ENCODE data around the gene SCFD2. TPM values are rescaled to one million over a fixed set of nuclear protein-coding genes. Genes with fewer than 3 reads are reported as not detected.

Gene SCFD2
- polyA plus RNA-seq, 3 donors = 5.4 to 9.4 (median 6.7) TPM

- no peaks in the 10 kb centered on the region for H3K27me3 ChIP-seq (ENCODE audit: control insufficient read depth in 2 of 2, insufficient read depth in 2 of 2, low read length in 2 of 2)
- no peaks in the 10 kb centered on the region for H3K79me2 ChIP-seq (ENCODE audit: insufficient read depth, low read length)
- H3K9me3 ChIP-seq (replicated peaks in 1 of 2; ENCODE audit: control insufficient read depth in 1 of 2, insufficient read depth in 1 of 2, low read length in 2 of 2) = no peaks in the 10 kb centered on the region
- H3K9ac ChIP-seq (ENCODE audit: insufficient read depth, low read length, poor library complexity, severe bottlenecking) = no peak overlapping the region
- Mint-ChIP-seq H3K27ac (no peak overlapping the region), H3K4me1 (peaks cover 7% of the 10 kb centered on the region), H3K9me3 (no peaks in the 10 kb centered on the region), H3K4me3 (no peak overlapping the region), H3K36me3 (peaks cover 0 to 3% of the 10 kb centered on the region in 2 donors), H3K27me3 (ENCODE audit: low read depth in 3 of 3) (peaks cover 0 to 2% (median 0%) of the 10 kb centered on the region in 3 donors)
- no peak for TF ChIP-seq CTCF (IDR thresholded peaks at IDR 0.05)
- H2AFZ ChIP-seq (ENCODE audit: insufficient read depth, low read depth, low read length, poor library complexity, severe bottlenecking) = no peak overlapping the region
- H3K36me3 ChIP-seq (replicated peaks in 1 of 2; ENCODE audit: control insufficient read depth in 1 of 2, insufficient read depth in 2 of 2, low read length in 2 of 2) = no peaks in the 10 kb centered on the region
- intact Hi-C loops (cut with micrococcal nuclease) = no loop called here
- no peak overlapping the region for H3K4me2 ChIP-seq (replicated peaks; ENCODE audit: extremely low read depth, low read length, poor library complexity, severe bottlenecking)
- no peaks in the 10 kb centered on the region for H3K4me1 ChIP-seq (ENCODE audit: control insufficient read depth in 1 of 2, insufficient read depth in 2 of 2, low read length in 2 of 2)
- no peaks in the 10 kb centered on the region for H4K20me1 ChIP-seq (ENCODE audit: insufficient read depth, low read length)
- WGBS (ENCODE audit: insufficient coverage) = 90% methylated on average over 3 of the region's 6 CpGs
- DNase-seq = no peak
- no peak overlapping the region for H3K27ac ChIP-seq (ENCODE audit: low read depth in 1 of 2, low read length in 2 of 2)
- H3K4me3 ChIP-seq (replicated peaks in 1 of 3; ENCODE audit: low read depth in 2 of 3, low read length in 3 of 3) = no peak overlapping the region
Observed at GRCh38 chr4:53019485-53020382, 346.1 kb downstream of the SCFD2 start.

GRCh38 chr4:53018471-53018870, 347.4 kb downstream of the SCFD2 start:
- no peaks in the 10 kb centered on the region for H3K79me2 ChIP-seq (ENCODE audit: insufficient read depth, low read length)
- intact Hi-C loops (cut with micrococcal nuclease) = no loop called here

More at GRCh38 chr4:53018471-53018870, 347.4 kb downstream of the SCFD2 start:
- no peak overlapping the region for H3K27ac Mint-ChIP-seq
- H4K20me1 ChIP-seq (ENCODE audit: insufficient read depth, low read length) = no peaks in the 10 kb centered on the region
- H2AFZ ChIP-seq (ENCODE audit: insufficient read depth, low read depth, low read length, poor library complexity, severe bottlenecking) = no peak overlapping the region
- H3K4me3 ChIP-seq (replicated peaks in 1 of 3; ENCODE audit: low read depth in 2 of 3, low read length in 3 of 3) = no peak overlapping the region
- WGBS (ENCODE audit: insufficient coverage) = 100% methylated on average over 1 of the region's 3 CpGs
- H3K27ac ChIP-seq (ENCODE audit: low read depth in 1 of 2, low read length in 2 of 2) = no peak overlapping the region
- no peak overlapping the region for H3K9ac ChIP-seq (ENCODE audit: insufficient read depth, low read length, poor library complexity, severe bottlenecking)
- no peak for TF ChIP-seq CTCF (IDR thresholded peaks at IDR 0.05)
- no peaks in the 10 kb centered on the region for H3K36me3 ChIP-seq (replicated peaks in 1 of 2; ENCODE audit: control insufficient read depth in 1 of 2, insufficient read depth in 2 of 2, low read length in 2 of 2)
- H3K4me1 Mint-ChIP-seq = peaks cover 7% of the 10 kb centered on the region
- DNase-seq = no peak
- peaks cover 0 to 3% of the 10 kb centered on the region in 2 donors for H3K36me3 Mint-ChIP-seq
- H3K4me2 ChIP-seq (replicated peaks; ENCODE audit: extremely low read depth, low read length, poor library complexity, severe bottlenecking) = no peak overlapping the region
- no peaks in the 10 kb centered on the region for H3K9me3 Mint-ChIP-seq
- no peaks in the 10 kb centered on the region for H3K27me3 ChIP-seq (ENCODE audit: control insufficient read depth in 2 of 2, insufficient read depth in 2 of 2, low read length in 2 of 2)
- H3K9me3 ChIP-seq (replicated peaks in 1 of 2; ENCODE audit: control insufficient read depth in 1 of 2, insufficient read depth in 1 of 2, low read length in 2 of 2) = no peaks in the 10 kb centered on the region
- H3K4me3 Mint-ChIP-seq = no peak overlapping the region
- peaks cover 0 to 2% (median 0%) of the 10 kb centered on the region in 3 donors for H3K27me3 Mint-ChIP-seq (ENCODE audit: low read depth in 3 of 3)
- no peaks in the 10 kb centered on the region for H3K4me1 ChIP-seq (ENCODE audit: control insufficient read depth in 1 of 2, insufficient read depth in 2 of 2, low read length in 2 of 2)
